Measurements from ENCODE around the gene RANBP9.

Gene RANBP9

DNA sequence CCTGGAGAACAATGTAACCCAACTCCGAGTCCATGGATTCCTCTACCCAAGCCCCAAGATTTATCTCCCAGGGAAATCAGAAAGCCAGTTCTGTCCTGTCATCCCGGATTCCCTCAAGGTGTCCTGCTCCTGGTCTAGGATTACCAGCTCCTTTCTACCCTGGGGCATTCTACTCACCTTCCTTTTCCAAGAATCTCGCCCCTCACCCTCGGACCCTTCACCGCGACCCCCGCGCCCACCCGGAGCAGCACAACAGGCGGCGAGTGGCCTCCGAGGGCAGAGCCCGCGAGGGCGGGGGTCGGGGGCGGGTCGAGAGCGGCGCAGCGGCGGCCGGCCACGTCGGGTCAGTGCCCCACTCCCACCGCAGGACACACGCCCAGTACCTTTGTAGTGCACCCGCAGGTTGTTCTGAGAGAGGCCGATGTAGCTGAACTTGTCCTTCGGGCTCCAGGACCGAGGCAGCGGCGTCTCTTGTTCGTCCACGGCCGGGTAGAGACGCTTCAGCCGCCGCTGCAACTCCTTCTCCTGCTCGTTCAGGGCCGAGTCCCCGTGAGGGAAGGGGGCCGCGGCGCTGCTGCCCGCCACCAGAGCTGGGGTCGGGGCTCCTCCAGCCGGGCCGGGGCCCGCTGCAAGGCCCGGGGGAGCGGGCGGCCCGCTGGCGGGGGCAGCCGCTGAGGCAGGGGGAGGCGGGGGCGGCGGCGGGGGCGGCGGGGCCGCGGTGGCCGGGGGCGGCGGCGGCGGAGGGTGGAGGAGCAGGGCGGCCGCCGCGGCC, 897 bp downstream of the RANBP9 start:
- peak; percentile 64 for DNase-seq

DNA sequence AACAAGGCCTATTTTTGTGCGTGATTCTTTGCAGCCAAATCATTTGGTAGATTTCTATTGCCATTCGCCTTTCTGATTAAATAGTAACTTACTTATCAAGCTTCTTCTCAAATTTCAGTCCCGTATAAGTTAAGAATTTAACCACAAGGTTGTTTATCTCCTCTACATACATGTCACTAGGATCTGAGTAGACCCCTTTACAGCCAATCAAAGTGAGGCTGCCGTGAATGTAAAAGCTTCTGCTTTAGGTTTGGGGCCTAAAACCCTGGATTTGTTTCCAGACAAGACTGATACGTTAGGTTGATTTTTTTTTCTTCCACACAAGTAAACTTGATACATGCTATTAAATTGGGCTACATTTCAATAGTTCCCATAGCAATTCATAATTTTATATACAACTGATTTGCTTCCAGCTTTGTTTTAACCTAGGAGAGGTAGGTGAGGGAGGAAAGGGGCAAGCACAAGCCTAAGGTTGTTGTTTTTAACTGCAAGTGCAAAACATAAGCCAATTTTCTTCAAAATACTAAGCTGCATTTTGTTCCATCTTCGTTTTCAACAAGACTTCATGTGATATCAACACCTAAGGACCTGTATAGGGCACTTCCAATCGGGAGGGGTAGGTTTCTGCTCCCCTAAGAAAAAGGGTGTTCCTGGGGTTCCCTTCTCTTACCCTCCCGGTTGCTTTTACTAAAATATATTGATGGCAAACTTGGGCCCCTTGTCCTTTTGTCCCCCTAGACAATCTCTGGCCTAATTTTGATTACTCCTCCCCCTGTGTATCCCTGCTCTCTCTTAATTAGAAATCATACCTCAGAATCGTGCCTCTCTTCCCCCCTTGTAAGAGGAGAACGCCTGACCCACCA, 1.7 kb downstream of the RANBP9 start:
- DNase-seq, result no peak

DNA sequence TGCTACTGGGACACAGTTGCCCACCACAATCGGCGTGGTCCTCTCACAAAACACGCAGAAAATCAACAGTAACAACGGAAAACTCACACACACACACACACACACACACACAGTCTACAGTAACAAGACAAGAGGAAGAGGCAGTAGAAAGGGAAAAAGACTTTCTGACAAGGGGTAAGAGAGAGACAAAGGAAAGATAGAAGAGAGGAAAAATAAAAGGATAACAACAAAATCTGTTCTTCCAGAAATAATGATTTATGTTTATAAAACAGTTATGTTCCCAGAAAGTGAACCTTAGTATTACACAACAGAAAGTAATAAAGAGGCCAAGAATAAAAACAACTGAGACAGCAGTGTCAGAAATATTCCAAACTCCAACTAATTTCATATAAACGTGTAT, 2.9 kb downstream of the RANBP9 start:
- DNase-seq, result no peak

DNA sequence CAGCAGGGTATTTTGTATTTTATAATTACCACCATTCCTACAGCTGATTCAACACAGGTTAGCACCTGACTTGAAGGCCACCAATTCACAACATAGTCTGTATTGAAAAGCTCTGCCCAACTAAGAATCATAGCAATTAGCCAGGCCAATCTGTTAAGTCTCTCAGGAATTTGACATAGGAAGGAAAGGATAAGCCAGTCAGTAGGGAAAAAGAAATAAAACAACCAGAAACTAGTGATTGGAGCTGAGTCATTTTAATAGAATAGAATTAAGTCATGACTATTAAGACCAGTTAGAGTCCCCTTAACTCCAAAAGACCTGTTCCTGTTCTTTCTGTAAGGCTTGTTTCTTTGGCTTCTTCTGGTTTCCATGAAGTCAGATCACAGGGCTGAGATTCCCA, 8.1 kb downstream of the RANBP9 start:
- DNase-seq, result no peak

DNA sequence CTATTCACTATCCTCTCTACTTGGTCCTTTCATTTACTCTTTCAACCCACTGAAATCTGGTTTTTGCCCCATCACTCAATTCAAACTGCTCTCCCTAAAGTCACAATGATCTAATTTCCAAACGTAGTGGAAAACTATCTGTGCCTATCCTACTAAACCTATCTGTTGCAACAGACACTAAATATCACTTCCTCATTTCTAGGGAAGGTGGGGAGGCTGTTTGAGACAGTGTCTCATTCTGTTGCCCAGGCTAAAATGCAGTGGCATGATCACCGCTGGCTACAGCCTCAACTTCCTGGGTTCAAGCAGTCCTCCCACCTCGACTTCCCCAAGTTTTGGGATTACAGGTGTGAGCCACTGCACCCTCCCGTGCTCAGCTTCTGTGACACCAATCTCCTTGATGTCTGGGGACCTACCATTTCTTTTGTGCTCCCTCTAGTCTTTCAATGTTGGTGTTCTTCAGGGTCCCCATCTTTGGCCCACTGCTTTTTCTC, 8.8 kb downstream of the RANBP9 start:
- no peak for DNase-seq

DNA sequence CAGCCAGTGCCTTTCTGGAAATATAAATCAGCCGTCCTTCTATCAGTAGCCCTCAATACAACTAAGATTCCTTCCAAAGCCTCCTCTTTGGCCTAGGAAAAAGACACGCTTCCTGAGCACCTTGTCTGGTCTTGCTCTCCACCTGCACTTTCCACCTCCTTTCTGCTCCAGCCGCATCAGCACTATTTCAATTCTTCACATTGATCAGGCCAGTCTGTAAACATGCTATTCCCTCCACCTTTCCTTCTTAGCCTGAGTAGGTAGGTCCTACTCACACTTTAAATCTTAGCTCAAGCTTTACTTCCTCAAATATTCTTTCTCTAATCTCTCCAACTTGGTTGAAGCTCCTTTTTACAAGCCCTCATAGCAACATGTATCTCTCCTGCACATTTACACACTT, 11.4 kb downstream of the RANBP9 start:
- DNase-seq, result no peak

DNA sequence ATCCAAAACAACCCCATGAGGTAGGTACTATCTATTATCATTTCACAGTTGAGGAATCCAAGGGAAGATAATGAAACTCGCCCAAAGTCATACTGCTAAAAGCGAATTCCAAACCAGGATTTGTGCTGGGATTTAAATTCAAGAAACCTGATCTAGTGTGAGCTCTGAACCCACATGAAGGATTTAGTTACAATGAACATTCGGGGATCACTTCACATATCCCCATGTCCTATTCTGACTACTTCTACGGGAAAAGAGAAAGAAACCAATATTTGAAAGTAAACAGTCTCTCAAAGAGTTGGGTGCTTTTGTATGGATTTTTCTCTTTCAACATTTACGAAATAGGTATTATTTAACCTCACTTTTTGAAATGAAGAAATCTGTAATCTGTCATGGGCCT, 12.9 kb downstream of the RANBP9 start:
- no peak for DNase-seq

DNA sequence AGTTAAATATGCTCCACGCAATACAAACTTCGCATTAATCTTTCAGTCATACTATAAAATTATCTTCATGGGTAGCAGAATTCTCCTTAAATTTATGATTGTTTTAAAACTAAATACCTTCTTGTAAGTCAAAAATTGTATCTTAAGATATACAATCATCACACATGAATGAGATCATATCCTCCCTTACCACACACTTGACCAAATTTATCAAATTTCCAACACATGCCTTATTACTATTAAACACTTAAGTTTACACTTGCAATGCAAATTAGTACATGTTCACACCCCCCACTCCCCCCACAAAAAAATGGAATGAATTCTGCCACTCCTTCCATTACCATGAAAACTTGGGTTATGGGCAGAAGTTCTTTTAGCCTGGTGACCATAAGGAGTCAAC, 13.8 kb downstream of the RANBP9 start:
- DNase-seq, result no peak

DNA sequence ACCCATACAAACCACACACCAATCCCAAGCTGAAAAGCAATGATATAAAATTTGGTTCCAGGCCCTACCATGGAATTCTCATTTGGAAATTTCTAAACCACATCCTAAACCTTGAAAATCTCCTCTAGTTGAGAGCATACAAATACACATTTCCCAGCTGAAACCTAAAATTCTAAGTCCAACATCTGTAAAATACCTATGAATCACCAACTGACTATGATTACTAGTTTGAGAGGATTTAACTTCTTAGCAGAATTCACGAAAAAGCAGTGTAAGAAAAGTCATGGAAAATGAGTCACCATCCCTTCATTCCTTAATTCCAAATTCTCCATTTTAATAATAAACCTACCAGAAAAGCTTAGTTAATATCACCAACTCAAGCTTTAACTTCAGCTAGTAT, 15.4 kb downstream of the RANBP9 start:
- DNase-seq, result no peak

DNA sequence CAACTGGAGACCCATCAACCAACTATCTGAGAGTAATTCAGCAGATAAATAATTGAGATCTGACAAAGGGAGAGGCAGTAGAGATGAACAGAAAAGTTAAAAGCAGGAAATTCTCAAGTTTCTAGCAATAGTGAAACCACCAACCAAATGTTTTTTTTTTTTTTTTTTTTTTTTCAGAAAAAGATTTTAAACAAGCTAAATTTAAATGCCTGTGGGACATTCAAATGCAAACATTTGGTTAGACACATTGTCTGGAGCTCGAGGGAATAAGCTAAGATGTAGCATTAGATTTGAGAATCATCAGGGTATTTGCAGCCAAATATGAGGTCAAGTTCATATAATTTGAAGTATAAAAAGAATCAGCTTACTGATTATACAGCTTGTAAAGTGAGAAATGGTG, 16.4 kb downstream of the RANBP9 start:
- DNase-seq, result no peak

DNA sequence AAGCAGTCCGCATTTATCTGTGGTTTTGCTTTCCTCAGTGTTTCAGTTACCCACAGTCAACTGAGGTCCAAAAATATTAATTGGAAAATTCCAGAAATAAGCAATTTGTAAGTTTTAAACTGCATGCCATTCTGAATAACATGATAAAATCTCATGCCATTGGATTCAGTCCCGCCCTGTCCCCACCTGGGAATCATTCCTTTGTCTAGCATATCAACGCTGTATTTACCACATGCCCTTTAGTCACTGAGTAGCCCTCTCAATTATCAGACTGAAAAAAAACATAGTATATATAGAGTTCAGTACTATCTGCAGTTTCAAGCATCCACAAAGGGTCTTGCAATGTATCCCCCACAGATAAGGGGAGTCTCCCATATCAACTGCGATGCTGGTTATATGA, 17.1 kb downstream of the RANBP9 start:
- no peak for DNase-seq

DNA sequence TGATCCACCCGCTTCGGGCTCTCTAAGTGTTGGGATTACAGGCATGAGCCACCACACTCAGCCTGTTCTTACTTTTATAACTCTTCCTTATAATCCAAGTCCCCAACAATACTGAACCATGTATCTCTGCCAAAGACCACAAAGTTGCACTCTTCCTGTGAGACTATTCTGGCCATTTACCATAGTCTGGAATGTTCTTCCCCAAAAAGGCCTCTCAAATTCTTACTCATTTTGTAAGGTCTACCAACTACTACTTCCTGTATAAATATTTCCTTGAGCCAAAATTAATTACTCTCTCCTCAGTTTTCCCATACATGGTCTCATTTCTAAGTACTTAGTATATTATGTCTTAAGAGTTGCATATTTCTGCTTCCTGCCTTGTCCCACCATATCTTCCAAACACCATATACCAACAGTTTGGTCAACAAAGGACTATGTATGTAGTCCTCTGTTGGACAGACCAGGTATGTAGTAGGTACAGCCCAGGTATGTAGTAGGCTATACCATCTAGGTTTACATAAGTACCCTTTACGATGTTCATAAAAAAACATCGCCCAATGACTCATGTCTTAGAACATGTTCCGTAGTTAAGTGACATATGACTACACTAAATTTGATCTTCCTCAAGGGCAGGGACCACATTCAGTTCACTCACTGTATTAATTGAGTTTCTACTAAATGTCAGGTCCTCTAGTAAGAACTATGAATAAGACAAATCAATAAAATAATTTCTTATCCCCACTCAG, 22.0 kb downstream of the RANBP9 start:
- DNase-seq, result no peak

DNA sequence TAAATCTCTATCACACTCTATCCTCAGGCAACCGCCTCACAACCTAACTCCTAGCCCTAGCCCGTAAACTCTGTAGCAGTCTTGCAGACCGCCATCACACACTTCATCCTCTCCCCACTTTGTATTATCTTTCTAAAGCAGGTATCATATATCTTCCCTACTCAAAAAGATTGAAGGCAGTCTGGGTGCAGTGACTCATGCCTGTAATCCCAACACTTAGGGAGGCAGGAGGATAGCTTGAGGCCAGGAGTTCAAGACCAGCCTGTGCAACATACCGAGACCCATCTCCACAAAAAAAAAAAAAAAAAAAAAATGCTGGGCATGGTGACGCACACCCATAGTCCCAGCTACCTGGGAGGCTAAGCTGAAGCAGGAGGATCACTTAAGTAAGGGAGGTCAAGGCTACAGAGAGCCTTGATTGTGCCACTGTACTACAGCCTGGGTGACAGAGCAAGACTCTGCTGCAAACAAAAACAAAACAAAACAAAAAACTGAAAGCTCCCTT, 22.9 kb downstream of the RANBP9 start:
- no peak for DNase-seq

DNA sequence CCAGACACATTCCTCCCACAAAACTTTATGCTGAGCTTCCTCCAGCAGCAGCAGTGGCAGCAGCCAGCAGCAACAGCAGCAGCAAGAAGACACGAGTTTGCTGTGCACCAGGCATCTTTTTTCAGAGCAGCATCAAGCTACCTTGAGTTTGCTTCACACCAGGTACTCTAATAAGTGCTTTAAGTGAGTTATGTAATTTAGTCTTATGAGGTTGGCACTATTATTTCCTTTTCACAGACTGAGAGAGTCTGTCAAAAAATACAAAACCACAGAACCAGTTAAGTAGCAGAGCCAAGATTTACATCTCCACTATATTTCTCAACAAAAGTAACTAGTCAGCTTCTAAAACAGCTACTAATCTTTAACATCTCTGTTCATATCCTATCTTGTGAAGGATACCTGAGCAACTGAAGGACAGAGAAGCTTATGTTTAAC, 23.7 kb downstream of the RANBP9 start:
- no peak for DNase-seq

DNA sequence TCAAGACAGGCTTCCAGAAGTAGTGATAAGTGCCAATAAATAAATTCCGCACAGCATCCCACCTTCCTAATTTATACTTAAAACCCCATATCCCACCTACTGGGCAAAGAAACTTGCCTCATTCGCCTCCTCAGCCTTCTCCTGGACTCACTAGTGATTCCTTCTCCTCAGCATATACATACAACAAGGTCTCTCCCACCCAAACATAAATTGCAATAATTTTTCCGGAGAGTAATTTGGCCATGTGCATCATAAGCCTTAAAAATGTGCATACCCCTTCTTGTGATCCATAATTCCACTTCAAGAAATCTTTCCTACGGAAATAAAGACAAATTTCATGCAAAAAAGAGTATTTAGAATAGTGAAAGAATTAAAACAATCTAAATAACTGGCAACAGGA, 26.8 kb downstream of the RANBP9 start:
- DNase-seq, result no peak

DNA sequence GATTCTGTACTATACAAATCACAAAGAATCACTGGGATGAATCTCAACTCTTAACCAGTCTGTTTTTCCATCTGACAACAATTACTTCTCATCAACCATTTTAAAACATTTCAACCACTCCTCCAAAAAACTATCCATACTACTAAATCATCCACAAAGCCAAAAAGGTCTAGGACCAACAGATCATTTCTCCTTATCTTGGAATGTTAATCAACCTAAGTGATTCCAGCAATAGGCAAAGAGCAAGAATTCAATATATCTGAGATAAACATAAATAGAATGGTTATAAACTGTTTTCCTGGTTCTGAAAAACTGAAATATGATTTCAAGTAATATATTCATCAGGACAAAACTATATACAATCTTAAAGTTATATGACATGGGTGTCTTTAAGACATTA, 28.6 kb downstream of the RANBP9 start:
- no peak for DNase-seq

DNA sequence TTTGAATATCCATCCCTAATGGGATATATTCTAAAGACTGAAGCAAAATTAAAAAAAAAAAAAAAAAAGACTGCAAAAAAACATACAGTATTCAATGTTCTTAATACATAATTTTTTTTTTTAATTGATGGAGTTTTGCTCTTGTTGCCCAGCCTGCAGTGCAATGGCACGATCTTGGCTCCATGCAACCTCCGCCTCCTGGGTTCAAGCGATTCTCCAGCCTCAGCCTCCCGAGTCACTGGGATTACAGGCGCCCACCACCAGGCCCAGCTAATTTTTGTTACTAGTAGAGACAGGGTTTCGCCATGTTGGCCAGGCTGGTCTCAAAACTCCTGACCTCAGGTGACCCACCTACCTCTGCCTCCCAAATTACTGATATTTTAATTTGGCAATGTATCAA, 29.3 kb downstream of the RANBP9 start:
- no peak for DNase-seq

DNA sequence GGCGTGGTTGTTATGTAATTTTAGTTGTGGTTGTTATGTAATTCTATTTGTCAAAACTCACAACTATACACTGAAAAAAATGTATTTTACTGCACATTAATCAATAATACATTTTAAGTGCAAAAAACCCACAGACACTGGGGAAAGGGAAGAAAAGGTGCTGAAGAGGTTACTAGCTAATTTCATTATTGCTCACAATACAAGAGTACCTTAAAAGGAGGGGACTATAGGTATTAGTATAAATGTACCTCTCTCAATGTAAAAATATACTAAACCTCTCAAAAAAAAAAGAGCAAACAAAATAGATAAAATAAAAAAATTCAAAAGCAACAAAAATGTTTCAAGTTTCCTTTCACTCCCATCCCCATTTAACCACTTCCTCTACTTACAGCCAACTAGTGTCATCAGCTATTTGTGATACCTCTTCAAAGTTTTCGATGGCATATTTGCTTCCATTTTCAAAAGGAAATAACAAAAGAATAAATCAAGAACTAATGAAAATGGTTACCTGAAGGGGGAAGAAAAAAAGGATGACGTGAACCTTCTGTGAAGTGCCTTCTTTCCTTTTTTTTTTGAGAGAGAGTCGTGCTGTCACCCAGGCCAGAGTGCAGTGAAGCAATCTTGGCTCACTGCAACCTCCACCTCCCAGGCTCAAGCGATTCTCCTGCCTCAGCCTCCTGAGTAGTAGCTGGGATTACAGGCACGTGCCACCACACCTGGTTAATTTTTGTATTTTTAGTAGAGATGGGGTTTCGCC, 30.2 kb downstream of the RANBP9 start:
- no peak for DNase-seq

DNA sequence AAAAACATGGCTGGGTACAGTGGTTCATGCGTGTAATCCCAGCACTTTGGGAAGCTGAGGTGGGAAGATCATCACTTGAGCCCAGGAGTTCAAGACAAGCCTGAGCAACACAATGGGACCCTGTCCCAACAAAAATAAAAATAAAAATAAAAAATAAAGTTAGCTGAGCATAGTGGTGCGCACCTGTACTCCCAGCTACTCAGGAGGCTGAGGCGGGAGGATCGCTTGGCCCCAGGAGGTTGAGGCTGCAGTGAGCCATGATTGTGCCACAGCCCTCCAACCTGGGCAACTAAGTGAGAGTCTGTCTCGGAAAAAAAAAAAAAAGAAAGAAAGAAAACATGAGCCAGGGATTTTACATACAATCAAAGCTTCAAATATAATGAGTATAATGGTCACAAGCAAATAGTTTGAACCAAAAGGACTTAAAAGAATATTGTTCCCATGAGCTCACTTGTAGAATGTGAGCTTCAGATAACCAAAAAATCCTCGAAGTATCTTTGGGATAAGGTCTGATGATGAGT, 31.1 kb downstream of the RANBP9 start:
- no peak for DNase-seq

DNA sequence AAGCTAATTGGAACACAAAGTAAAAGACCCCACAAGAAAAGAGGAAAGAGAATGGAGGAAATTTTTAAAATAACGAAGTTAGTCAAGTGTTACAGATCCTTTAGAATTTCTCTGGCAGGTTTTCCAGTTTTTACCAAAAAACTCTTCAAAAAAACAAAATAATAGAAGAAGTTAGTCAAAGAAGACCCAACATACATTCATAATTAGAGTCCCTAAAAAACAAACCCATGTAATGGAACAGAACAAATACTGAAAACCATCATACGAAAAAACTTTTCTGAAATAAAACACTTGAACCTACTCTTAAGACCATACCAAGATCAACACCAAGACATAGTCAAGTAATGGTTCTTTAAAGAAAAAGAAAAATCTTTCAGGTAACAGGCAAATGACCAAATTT, 31.6 kb downstream of the RANBP9 start:
- DNase-seq, result no peak

DNA sequence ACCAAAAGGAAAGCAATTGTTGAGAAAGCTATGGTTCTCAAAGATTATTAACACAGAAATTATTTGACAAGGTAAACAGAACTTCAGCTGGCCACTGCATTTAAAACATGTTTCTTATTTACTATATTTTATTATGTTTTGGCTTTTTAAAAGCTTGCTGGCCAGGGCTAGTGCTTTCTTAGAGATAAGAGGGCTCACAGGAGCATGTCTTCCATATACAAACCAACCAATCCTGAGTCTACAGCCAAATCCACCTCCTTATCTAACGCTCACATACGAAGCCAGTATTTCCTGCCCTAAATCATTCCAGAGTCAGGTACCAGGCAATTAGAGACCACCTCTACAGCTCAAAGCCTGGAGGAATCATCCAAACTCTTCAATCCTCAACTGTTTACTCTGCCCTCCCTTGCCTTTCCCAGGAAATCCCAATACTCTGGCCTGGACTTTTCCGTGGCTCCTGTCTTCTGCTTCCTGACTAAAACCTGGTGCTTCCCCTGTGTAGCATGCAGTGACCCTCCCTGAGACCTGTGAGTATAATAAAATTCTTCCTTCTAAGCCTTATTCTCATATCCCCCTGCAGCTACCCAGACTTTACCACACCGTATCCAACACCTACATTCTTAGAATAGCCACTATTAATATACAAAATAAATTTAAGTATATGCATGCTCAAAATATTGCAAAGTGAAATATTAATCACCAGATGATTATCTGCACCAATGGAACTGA, 33.2 kb downstream of the RANBP9 start:
- DNase-seq, result no peak

DNA sequence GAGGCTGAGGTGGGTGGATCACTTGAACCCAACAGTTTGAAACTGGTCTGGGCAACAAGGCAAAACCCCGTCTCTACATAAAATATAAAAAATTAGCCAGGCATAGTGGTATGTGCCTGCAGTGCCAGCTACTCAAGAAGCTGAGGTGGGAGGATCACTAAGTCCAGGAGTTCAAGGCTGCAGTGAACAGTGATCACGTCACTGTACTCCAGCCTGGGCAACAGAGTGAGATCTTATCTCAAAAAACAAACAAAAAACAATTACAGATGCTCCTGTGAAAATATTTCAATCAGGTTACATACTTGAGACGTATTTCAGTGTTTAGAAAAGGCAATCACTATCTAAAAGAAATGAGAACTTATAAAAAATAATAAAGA, 33.8 kb downstream of the RANBP9 start:
- DNase-seq, result no peak

All from NCI-H146 (cell line).